K562 (cell line): ENCODE data around the gene VPS9D1. TPM values are rescaled to one million over a fixed set of nuclear protein-coding genes. Genes with fewer than 3 reads are reported as not detected.

Experiments
- MTA2 ChIP-seq: fragments of 450-650 bp; IDR thresholded peaks from 2 replicates; pipeline ENCODE4 v1.6.1; 2016; ENCODE audit warnings: low read depth
- PCBP2 ChIP-seq: fragments of 200-400 bp; formaldehyde crosslinking; IDR thresholded peaks from 2 replicates; pipeline ENCODE4 v1.6.1; 2018; ENCODE audit warnings: low read length, low read depth, mild to moderate bottlenecking, moderate library complexity; ENCODE audit not compliant: poor library complexity, severe bottlenecking
- polyA plus RNA-seq, 8 experiments: library from polyadenylated mRNA; depleted of rRNA in 4 of 8; stranded (reverse) in 5 of 8; unstranded in 3 of 8; fragments of >200 nt; fragmentation: Nextera tagmentation in 2 of 8; fragmentation: Illumina TruSeq in 1 of 8; extraction: Ambion mirVana in 2 of 8; extraction: Trizol in 1 of 8; gene quantifications; 2 replicates each; pipeline versions ENCODE4 v1.2.1 to v1.2.3, GENCODE V29; 2011 to 2014; ENCODE audit warnings: inconsistent platforms in 1 of 8, missing spikeins in 1 of 8
- total RNA-seq, 7 experiments: library from RNA; depleted of rRNA in 6 of 7; stranded (reverse); fragments of >200 nt in 6 of 7; fragmentation: Illumina TruSeq in 2 of 7; extraction: Trizol in 2 of 7; gene quantifications; 2 replicates each; pipeline versions ENCODE4 v1.2.1 to v1.2.3, GENCODE V29; 2011 to 2021; ENCODE audit warnings: low replicate concordance in 1 of 7
- TF ChIP-seq, protein P1 (sequence below), 2 experiments: fragments of 450-650 bp; IDR thresholded peaks; 2 replicates each; pipeline ENCODE4 v1.6.1; 2016; ENCODE audit warnings: mild to moderate bottlenecking in 2 of 2, borderline replicate concordance in 1 of 2, low read depth in 1 of 2, moderate library complexity in 1 of 2

VPS9D1 gene
- total and polyA plus RNA-seq, 9 of the 15 experiments (the other 6 are each of a cell fraction or from before 2014, with no cell fraction given): 0.33 to 3.1 (median 1.1) TPM

DNA sequence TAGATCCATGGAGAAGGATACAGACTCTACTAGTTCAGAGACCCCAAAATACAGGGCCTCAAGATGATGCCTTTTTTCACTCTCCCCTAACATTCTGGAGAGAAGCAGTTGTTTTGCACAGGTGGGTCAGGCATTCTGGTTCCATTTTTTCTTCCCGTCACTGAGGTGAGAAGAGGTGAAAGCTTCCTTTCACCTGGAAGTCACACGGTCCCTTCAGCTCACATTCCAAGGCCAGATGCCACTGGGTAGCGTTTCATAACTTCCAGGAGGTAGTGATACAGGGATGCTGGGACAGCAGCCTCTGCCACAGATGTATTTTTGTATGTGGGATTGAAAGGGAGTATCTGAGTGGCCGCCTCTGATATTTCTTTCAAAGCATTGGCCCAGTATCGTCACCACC, 32.3 kb downstream of the VPS9D1 start (continued):
- TF ChIP-seq, protein P1, sequence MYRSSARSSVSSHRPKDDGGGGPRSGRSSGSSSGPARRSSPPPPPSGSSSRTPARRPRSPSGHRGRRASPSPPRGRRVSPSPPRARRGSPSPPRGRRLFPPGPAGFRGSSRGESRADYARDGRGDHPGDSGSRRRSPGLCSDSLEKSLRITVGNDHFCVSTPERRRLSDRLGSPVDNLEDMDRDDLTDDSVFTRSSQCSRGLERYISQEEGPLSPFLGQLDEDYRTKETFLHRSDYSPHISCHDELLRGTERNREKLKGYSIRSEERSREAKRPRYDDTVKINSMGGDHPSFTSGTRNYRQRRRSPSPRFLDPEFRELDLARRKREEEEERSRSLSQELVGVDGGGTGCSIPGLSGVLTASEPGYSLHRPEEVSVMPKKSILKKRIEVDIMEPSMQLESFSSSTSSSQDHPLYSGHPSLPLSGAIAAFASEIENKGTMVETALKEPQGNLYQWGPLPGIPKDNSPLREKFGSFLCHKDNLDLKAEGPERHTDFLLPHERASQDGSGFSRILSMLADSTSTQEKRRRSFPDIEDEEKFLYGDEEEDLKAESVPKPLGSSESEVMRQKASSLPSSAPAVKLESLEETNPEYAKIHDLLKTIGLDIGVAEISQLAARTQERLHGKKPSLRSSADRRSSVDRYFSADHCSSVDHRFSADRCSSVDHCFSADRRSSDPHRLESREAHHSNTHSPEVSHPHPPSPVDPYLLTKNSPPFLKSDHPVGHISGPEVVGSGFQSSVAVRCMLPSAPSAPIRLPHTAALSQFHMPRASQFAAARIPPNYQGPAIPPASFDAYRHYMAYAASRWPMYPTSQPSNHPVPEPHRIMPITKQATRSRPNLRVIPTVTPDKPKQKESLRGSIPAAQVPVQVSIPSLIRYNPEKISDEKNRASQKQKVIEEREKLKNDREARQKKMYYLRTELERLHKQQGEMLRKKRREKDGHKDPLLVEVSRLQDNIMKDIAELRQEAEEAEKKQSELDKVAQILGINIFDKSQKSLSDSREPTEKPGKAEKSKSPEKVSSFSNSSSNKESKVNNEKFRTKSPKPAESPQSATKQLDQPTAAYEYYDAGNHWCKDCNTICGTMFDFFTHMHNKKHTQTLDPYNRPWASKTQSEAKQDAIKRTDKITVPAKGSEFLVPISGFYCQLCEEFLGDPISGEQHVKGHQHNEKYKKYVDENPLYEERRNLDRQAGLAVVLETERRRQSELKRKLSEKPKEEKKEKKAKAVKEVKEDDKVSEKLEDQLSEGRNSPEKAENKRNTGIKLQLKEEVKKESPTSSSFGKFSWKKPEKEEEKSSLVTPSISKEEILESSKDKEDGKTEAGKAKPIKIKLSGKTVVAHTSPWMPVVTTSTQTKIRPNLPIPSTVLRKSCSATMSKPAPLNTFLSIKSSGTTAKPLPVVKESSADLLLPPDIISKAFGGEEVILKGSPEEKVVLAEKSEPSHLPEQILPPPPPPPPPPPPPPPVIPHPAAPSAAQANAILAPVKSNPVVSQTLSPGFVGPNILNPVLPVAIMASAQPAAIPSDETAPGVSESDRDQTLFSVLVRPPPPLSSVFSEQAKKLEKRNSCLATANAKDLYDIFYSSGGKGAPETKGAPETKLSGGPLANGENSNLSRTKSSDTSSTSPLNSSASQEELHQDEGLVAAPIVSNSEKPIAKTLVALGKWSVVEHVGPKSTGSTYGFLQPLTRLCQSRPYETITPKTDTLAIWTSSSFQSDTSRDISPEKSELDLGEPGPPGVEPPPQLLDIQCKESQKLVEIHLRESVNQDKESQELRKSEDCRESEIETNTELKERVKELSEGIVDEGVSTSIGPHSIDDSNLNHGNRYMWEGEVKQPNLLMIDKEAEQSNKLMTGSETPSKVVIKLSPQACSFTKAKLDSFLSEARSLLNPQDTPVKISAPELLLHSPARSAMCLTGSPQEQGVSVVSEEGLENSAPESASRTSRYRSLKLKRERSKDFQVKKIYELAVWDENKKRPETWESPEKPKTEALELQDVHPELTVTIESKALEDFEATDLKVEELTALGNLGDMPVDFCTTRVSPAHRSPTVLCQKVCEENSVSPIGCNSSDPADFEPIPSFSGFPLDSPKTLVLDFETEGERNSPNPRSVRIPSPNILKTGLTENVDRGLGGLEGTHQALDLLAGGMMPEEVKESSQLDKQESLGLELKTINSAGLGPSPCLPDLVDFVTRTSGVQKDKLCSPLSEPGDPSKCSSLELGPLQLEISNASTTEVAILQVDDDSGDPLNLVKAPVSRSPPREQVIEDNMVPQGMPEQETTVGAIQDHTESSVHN (IDR thresholded peaks at IDR 0.05; ENCODE audit: borderline replicate concordance in 1 of 2, low read depth in 1 of 2): no peak
- TF ChIP-seq MTA2 (no peak), PCBP2 (no peak)
